ELF-1 (cell line): Measurements from ENCODE around the gene MS4A4A.
"Not testable (repeated sequence)": the region's sequence is repeated elsewhere in the genome, so short reads cannot be mapped to it uniquely, and the experiment has no call there.

Experiments used
- DNase-seq: peaks from one replicate; pipeline ENCODE4 v3.0.0-alpha.2; 2016; ENCODE audit warnings: low read depth, low spot score

Gene MS4A4A

DNA sequence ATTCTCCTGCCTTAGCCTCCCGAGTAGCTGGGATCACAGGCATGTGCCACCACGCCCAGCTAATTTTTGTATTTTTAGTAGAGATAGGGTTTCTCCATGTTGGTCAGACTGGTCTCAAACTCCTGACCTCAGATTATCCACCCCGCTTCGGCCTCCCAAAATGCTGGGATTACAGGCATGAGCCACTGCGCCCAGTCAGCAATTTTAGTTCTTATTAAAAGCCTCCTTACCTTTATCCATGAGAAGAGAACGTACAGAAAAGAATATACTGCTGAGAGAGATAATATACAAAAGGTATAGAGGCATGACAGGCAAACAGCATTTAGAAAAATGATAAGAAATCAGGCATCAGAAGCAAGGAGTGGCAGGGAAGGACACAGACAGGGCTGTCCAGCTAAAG, 21.4 kb downstream of the MS4A4A start:
- not testable (repeated sequence) for DNase-seq

DNA sequence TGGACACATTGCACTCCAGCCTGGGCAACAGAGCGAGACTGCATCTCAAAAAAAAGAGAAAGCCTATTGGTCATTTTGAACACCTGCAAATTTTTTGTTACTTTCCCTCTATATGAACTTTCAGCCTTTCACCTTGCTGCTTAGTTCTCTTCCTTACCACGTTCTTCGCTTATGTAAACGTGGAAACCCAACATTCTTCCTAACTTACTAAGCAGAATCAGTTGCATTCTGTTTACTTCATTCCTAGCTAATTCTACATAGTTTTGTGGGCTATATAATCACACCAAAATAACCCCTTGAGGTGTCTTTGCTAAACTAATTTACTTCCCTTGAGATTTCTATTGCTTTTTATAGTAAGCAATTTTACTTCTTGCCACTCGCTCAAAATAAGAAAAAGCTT, 23.2 kb downstream of the MS4A4A start:
- no peak for DNase-seq

DNA sequence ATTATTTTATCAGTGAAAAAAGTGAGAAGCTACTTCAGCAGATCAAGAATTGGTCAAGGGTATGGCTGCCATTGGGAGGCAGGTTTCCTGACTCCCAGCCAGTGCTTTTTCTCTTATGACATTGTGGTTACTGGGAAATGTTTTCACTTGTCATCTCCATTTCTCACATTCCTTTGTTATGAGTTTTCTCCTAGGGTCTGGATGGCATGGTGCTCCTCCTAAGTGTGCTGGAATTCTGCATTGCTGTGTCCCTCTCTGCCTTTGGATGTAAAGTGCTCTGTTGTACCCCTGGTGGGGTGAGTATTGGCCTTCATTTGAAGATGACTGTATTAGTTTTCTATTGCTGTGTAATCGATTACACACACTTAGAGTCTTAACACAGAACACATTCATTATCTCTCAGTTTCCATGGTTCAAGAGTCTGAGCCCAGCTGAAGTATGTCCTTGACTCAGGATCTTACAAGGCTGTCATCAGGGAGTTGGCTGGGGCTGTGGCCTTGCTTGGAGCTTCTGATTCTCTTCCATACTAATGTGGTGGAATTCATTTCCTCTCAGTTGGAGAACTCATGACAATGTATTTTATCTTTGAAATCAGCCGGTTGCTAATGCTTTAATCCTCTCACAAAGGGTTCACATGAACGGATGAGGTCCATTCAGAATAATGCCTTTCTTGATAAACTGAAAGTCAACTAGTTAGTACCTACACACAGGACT, 25.6 kb downstream of the MS4A4A start:
- DNase-seq, result no peak

DNA sequence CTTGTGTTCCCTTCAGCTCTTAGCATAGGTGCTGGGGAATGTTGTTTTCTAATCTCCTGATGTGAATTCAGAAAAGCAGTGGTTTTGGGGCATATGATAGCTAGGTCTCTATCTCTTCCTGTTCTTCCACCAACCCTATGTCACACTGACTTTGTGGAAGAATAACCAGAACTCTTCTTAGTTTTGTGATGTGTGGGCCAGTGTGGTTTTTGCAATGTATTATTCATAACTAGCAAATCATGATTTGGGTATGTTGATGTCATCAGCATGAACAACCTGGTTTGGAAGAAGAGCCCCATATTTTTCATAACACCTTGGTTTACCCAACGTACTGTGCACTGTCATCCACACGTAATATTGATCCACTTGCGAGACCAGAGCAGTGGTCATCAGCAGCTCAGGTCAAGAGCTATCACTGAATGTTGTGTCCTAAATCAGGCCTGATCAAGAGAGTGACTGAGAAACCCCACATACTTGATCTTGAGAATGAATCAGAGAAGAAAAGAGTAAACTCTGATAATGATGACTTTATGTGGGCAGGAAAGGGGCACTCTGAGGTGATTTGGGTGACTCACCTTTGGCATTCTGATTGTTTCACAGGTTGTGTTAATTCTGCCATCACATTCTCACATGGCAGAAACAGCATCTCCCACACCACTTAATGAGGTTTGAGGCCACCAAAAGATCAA, 27.2 kb downstream of the MS4A4A start:
- DNase-seq, result no peak

DNA sequence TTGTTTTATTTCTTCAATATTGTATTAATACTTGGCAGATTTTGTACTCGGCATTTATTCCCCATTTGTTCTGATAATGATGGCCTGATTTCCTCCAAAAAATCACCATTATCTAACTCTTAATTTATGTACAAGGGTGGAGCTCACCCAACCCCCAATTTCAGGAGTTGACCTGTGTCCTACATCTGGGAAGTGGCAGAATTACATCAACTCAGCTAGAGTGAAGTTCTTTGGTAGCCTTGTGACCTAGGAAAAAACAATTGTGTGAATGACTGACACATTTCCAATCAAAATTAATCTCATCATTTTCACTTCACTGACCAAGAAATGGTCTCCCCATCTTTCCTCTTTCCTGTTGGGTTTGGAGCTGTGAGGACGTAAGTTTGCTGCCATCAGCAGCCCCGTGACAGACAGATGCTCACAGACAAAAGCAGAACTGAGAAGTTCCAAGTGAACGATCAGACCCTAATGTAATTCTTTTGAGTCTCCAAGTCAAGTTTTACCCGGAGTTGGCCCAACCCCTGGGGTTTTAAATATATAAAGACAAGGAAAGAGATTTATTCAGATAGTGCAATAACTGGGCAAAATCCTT, 30.0 kb downstream of the MS4A4A start:
- DNase-seq, result no peak

DNA sequence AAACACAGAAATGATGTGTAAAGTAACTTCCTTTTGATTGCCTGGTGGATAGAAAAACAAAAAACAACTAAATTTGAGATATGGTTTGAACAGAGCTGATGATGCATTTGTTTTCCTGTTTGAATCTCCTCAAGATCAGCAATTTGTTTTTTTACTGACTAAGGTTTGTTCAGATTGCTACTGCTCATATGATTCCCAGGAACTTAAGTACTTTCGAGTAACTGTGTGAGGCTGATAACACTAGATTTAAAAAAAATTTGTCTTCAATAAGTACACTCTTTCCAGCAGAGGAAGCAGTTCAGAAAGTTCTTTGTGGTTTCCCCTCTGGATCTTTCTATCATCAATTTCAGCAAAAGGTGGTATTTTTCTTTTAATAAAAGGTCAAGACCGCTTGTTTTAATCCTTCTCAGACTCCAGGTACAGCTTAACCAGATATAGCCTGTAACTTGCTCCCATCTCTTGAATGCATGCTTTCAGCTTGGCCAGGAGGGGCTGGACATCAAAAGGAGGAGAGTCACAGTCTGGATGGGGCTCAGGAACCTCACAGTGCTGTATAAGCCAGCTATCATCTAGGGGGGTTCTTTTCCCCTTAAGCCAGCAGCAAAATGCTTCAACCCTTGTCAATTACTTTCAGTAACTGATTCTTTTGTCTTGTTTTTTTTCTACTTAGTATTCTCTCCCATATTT, 34.3 kb downstream of the MS4A4A start:
- DNase-seq, result no peak

DNA sequence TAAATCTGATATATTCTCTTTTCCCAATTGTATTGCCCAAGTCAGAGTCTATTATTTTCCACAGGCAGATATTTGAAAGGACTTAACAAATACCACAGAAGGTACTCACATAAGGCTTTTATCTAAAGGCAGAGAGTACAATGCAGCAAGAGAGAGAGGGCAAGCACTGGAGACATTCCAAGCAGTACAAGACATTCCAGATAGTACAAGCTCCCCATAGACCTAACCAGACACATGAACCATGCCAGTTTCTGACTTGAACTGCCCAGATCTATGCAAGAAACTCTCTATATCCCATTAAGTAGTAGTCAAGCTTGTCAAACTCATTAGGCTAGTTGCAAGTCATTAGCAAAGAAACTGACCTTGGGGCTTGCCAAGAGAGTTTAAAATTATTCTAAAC, 35.4 kb downstream of the MS4A4A start:
- DNase-seq, result no peak

DNA sequence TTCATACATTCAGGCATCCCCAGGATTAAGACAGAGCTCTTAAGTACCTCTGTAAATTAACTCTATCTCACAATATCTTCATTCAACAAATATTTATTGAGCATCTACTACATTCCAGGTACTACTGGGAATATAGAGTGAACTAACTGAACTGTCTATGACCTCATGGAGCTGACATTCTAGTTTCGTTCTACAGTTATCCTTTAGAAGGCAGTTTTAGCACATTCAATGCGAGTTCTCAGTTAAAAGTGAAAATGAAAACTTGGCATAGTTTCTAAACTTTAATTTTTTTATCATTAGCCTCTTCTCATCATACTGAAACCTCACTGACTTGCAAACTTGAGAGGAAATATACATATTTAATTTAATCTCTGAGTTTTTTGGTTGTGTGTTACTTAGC, 35.9 kb downstream of the MS4A4A start:
- DNase-seq, result no peak

DNA sequence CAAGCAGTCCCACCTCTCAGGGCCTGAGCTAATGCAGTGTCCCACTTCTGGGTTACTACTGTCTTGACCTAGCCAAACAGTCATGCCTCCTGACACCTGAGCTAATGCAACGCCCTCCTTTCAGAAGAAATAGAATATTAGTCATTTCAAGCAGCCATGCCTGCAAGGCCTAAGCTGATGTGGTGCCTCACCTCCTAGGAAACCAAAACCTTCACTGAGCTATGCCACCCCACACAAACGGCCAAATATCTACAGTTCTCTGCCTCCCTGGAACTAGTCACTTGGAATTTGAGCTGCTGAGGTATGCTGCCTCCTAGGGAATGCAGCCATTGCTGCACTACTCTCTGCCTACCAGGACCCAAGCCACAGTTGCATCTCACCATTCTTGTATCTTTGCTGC, 38.3 kb downstream of the MS4A4A start:
- no peak for DNase-seq

DNA sequence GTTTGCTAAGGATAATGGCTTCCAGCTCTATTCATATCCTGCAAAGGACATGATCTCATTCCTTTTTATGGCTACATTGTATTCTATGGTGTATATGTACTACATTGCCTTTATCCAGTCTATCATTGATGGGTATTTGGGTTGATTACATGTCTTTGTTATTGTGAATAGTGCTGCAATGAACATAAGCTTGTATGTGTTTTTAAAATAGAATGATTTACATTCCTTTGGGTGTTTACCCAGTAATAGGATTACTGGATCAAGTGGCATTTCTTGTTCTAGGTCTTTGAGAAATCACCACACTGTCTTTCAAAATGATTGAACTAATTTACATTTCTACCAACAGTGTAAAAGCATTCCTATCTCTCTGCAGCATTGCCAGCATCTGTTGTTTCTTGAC, 40.6 kb downstream of the MS4A4A start:
- no peak for DNase-seq

DNA sequence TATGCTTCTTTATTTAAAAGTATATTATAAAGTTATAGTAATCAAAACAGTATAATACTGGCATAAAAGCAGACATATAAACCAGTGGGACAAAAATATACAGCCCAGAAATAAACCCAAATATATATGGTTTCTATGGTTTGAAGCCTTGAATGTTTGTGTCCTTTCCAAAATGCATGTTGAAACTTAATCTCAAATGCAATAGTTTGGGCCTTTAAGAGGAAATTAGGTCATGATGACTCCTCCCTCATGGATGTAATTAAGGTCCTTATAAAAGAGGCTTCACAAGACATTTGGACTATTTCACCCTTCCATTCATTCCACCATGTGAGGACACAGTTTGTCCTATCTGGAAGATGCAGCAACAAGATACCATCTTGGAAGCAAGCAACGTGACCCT, 46.5 kb downstream of the MS4A4A start, which contains the start of gene MS4A6E:
Gene MS4A6E (plus strand): TSS at position 301 of the 400 bp plus-strand sequence. CDS start 7,641 bp downstream, outside the sequence.
- DNase-seq, result no peak

DNA sequence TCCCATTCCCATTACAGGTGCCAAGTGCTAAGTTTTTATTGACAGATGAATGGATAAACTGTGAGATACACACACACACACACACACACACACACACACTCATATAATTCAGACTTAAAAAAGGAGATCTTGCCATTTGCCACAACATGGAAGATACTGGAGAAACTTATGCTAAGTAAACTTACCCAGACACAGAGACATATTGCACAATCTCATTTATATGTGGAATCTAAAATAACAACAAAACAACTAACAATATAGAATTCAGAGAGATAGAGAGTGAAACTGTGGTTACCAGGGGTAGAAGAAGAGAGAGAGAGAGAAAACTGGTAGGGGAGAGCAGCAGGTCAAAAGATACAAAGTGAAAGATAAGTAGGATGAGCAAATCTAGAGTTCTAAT, 48.0 kb downstream of the MS4A4A start:
- DNase-seq, result no peak

DNA sequence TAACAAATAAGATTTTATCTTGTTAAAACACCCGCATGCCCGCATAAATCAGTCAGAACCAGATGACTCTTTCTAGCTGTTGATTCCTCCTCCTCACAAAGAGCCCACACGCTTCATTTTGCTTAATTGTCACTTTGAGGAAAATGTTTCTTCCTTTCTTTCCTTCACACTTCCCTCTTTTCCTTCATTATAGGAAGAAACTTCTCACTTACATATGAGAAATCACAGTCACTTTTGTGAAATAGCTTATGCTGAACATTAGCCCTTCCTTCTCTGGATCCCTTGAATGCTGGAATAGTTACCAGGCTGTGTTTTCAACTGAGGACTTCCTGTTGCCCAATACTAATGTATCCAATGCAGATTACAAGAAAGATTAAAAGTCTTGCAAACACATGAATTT, 52.4 kb downstream of the MS4A4A start:
- no peak for DNase-seq

DNA sequence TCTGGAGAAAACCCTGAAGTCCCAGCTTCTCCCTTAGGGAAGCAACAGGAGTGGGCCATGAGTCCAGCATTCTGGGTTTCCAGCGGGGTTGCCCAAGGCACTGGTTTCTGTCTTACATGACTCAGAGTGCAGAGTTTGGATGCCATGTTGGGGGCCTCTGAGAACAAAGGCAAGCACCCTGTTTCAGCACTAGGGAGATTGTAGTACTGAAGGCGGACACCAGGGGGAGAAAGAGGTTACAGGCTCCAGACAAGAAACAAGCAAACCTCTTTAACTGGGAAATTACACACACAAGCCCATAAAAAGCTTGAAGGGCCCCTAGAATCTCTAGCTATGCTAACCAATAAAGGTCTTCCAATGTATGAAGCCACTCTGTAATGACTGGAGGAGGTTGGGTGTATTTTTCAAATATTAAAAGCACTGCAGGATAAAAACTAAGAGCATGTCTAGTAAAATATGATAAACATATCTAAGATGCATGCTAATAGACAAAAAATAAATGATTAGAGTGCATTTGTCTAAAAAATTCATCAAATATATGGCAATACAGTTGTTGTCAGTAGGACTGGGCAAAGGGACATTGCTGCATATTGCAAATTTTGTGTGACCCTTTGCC, 53.6 kb downstream of the MS4A4A start:
- peak; percentile 84 for DNase-seq

DNA sequence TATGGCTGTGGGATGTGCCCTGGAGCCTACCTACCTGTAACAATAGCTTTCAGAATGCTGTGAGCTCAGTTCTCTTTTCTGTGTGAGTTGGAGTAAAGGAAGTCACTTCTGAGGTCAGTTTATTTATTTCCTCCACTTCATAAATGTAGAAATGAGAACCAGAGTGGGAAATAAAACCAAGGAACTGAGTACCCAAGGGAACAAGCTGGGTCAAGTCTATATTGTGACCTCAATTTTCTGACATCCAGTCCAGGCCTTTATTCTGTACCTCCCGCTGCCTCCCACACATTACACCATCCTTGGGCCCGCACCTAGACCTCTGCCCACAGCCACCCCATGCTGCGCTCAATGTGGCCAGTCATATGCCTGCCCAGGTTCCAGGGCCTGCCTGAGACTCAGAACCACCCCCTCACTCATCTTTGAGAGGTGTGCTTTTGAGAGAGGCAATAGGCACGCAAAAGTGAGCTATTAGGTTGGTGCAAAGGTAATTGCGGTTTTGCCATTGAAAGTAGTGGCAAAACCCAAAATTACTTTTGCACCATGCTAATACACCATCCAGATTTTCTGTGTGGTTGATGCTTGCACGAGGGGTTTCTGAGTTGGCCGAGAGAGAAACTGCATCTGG, 56.4 kb downstream of the MS4A4A start:
- DNase-seq, result no peak

DNA sequence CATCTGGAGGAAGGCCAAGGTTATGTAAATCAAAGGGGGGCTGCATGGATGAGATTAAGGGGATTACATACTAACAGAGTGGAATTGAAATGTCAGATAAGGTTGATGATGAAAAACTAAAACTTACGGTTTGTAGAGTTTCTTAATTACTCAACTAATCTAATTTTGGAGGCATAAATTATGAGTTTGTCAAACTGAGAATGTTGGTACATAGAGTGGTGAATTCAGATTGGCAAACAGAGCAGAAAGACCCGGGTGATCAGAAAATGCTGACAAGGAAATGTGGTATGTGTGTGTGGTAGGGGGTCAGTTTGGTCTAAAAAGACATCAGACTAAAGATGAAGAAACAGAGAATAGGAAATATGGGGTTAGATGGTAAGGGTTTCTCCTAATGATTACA, 57.6 kb downstream of the MS4A4A start:
- DNase-seq, result no peak

DNA sequence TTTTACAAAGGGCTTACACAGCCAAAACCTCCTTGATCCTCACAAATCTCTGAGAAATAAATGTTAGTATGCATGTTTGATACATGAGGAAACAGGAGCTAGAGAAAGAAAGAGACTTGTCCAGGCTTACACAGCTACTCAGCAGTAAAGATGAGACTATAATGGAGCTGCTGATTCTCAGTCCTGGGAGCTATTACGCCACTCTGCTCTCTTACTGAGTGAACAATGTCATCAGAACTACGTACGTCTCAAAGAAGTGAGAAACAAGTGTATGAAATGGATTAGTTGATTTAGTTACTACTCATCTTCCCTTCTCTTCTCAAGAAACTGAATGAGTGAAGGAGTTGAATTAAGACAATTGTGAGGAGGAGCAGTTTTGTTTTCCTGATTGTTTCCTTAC, 58.9 kb downstream of the MS4A4A start:
- no peak for DNase-seq

DNA sequence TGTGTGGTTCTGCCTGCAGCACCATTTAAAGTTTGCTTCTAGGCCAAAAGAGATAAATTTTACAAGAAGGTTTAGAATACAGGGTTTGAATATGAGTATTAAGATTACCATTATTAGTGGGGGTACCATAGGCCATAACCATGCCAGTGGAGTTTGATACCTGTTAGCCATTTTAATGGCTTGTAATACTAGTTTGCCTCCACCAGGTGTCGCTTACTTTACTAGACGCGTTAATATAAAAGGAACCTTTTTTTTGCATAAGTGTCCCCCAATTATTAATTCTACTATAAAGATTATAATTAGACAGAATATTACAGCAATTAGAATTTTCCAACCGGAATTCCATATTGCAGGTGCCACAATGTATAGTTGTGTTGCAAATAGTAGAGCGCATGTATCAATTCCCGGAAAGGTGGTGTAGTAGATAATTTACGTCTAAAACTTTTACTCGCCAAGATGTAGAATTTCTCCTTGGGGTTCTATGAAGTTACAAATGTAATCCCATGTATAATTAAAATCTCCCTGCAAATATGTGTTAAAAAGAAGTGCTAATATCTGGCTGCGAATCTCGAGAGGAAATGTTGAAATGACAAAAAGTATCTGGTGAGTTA, 62.7 kb downstream of the MS4A4A start:
- no peak for DNase-seq

DNA sequence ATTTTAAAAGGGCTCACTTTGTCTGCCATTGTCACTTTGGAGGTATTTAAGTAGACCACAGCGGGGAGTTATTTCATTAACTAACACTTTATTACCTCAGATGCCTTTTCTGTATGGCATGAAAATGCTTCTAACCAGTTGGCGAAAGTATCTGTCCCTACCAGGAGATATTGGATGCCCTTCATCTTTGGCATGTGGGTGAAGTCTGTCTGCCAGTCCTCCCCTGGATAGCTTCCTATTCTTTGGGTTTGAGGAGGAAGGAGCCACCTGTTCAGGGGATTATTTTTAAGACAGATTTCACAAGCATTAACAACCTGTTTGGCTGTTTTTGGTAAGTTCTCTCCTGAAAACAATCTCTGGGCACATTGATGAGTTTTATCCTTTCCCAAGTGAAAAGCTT, 63.7 kb downstream of the MS4A4A start:
- no peak for DNase-seq

DNA sequence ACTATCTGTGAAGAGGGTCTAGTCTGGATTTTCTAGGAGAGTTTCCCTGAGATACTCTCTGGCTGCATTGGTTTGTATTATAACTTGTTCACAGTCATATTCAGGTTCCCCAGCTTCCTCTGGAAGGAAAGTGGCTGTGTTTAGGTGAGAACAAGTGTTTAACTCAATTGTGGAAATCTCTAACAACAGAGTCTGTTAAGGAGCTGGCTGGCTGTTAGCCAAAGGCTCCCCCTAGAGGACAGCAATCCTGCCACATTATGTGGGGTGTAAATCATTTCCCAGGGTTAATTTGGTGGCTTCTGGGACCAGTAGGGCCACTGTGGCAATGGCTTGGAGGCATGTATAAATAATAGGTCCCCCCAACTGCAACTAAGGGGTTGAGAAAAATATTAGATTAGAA, 65.0 kb downstream of the MS4A4A start:
- no peak for DNase-seq
